A549 (cell line): ENCODE data around the gene HDHD3. TPM values are rescaled to one million over a fixed set of nuclear protein-coding genes. Genes with fewer than 3 reads are reported as not detected.
A peak's percentile ranks its signal among the peaks of the same experiment; 100 is the strongest.

ENCODE experiments used
- ATAC-seq, 2 experiments: fragments of 200-7000 bp in 1 of 2; fragments of >200 bp in 1 of 2; cut with Nextera tagmentation in 1 of 2; cut with Tn5 transposase in 1 of 2; 3 replicates each; pipeline versions ENCODE4 v1.8.0 to v1.9.1; 2018 to 2020; ENCODE audit warnings: mild to moderate bottlenecking in 1 of 2, moderate library complexity in 1 of 2
- CTCF ChIA-PET: fragments of 300-600 bp; sonication (Branson Sonifier 250); formaldehyde crosslinking; extraction: SDS; loops from one replicate; lab custom pipeline; 2021; ENCODE audit warnings: antibody characterized with exemption, inconsistent platforms; lab: Yijun Ruan, JAX
- POLR2A ChIA-PET: fragments of 350-600 bp; formaldehyde crosslinking; extraction: SDS; loops from one replicate; lab custom pipeline; 2021; ENCODE audit warnings: antibody characterized with exemption, inconsistent platforms; lab: Yijun Ruan, JAX
- DNase-seq, 2 experiments: peaks; one replicate each; pipeline versions ENCODE4 v3.0.0 to v3.0.0-alpha.2; 2011 to 2016; ENCODE audit warnings: low read depth in 1 of 2, low spot score in 1 of 2
- FAIRE-seq: peaks from 2 replicates; lab custom pipeline; 2011; peaks lifted over from hg19 to GRCh38; lab: Jason Lieb, UNC
- H3K27ac ChIP-seq, 2 experiments: fragments of >200 bp; sonication (Bioruptor Twin); formaldehyde crosslinking; 3 replicates each; pipeline ENCODE4 v1.5.1; 2016 to 2017
- H3K4me1 ChIP-seq: fragments of >200 bp; sonication (Bioruptor Twin); formaldehyde crosslinking; 3 replicates; pipeline ENCODE4 v1.6.1; 2016
- H3K4me2 ChIP-seq: fragments of >200 bp; sonication (Bioruptor Twin); formaldehyde crosslinking; 3 replicates; pipeline ENCODE4 v1.6.1; 2016
- H3K4me3 ChIP-seq: fragments of >200 bp; sonication (Bioruptor Twin); formaldehyde crosslinking; 3 replicates; pipeline ENCODE4 v1.5.1; 2016
- H3K9me3 ChIP-seq: fragments of >200 bp; sonication (Bioruptor Twin); formaldehyde crosslinking; 3 replicates; pipeline ENCODE4 v1.6.1; 2016
- CBX8 ChIP-seq: fragments of 200-600 bp; sonication (generic); IDR thresholded peaks from 2 replicates; pipeline ENCODE4 v1.6.1; 2016
- CEBPB ChIP-seq, 2 experiments: fragments of >200 bp in 1 of 2; sonication (Bioruptor Twin) in 1 of 2; formaldehyde crosslinking in 1 of 2; IDR thresholded peaks; 2 replicates each; pipeline ENCODE4 v1.6.1; 2012 to 2016
- CHD4 ChIP-seq: fragments of 200-600 bp; sonication (generic); IDR thresholded peaks from 2 replicates; pipeline ENCODE4 v1.6.1; 2016; ENCODE audit warnings: antibody characterized with exemption, mild to moderate bottlenecking, borderline replicate concordance
- GATA3 ChIP-seq: IDR thresholded peaks from 2 replicates; pipeline ENCODE4 v1.6.1; 2012; ENCODE audit warnings: borderline replicate concordance
- HOXB13 ChIP-seq: fragments of 250-450 bp; sonication (Bioruptor Pico); IDR thresholded peaks from 2 replicates; pipeline ENCODE4 v1.5.0; 2020; ENCODE audit warnings: low read depth, mild to moderate bottlenecking, moderate library complexity
- HOXB5 ChIP-seq: fragments of 250-450 bp; sonication (Bioruptor Pico); IDR thresholded peaks from 2 replicates; pipeline ENCODE4 v1.5.0; 2020; ENCODE audit warnings: mild to moderate bottlenecking, moderate library complexity
- JUN ChIP-seq, 2 experiments: fragments of >200 bp; sonication (Bioruptor Twin); formaldehyde crosslinking; IDR thresholded peaks; 2 replicates in 1 of 2; 3 replicates in 1 of 2; pipeline ENCODE4 v1.6.1; 2016 to 2017
- KDM5A ChIP-seq: fragments of 200-600 bp; sonication (generic); IDR thresholded peaks from 2 replicates; pipeline ENCODE4 v1.6.1; 2016; ENCODE audit warnings: antibody characterized with exemption, mild to moderate bottlenecking
- MAFK ChIP-seq: fragments of 450-650 bp; IDR thresholded peaks from 2 replicates; pipeline ENCODE4 v1.6.1; 2014; ENCODE audit not compliant: partially characterized antibody
- MYC ChIP-seq: IDR thresholded peaks from 2 replicates; pipeline ENCODE4 v1.6.1; 2012; ENCODE audit warnings: mild to moderate bottlenecking, inconsistent platforms, low read length, improper control_type of control experiment, borderline replicate concordance
- NFE2L2 ChIP-seq: fragments of 150-350 bp; conservative IDR thresholded peaks from 2 replicates; pipeline ENCODE4 v1.6.1; 2014; ENCODE audit warnings: low read length
- NR3C1 ChIP-seq: fragments of >200 bp; sonication (Bioruptor Twin); formaldehyde crosslinking; IDR thresholded peaks from 3 replicates; pipeline ENCODE4 v1.6.1; 2017
- POLR2A ChIP-seq: IDR thresholded peaks from 2 replicates; pipeline ENCODE4 v1.6.1; 2012; ENCODE audit warnings: mild to moderate bottlenecking, low read length
- RAD21 ChIP-seq, 2 experiments: fragments of >200 bp in 1 of 2; sonication (Bioruptor Twin) in 1 of 2; formaldehyde crosslinking in 1 of 2; IDR thresholded peaks in 1 of 2; conservative IDR thresholded peaks in 1 of 2; 2 replicates in 1 of 2; 3 replicates in 1 of 2; pipeline ENCODE4 v1.6.1; 2012 to 2018; ENCODE audit warnings: inconsistent platforms in 1 of 2
- RCOR1 ChIP-seq: fragments of 150-350 bp; IDR thresholded peaks from 2 replicates; pipeline ENCODE4 v1.6.1; 2014; ENCODE audit warnings: antibody characterized with exemption, low read length, low read depth
- RFX5 ChIP-seq: fragments of 450-650 bp; IDR thresholded peaks from 2 replicates; pipeline ENCODE4 v1.7.1; 2014; ENCODE audit warnings: antibody characterized with exemption, mild to moderate bottlenecking, moderate library complexity
- RNF2 ChIP-seq: fragments of 200-600 bp; sonication (generic); IDR thresholded peaks from 2 replicates; pipeline ENCODE4 v1.6.1; 2016; ENCODE audit warnings: low read depth, mild to moderate bottlenecking, antibody characterized with exemption, moderate library complexity, borderline replicate concordance
- TFCP2L1 ChIP-seq: fragments of 250-450 bp; sonication (Bioruptor Pico); IDR thresholded peaks from 2 replicates; pipeline ENCODE4 v1.5.0; 2021; ENCODE audit warnings: mild to moderate bottlenecking
- ZFP36 ChIP-seq: fragments of 450-650 bp; IDR thresholded peaks from 2 replicates; pipeline ENCODE4 v1.6.1; 2014; ENCODE audit warnings: borderline replicate concordance; ENCODE audit not compliant: partially characterized antibody
- whole genome bisulfite sequencing: methylation state at CpG from one replicate; pipeline ENCODE4 v1.1.6; 2017; ENCODE audit errors: missing lambda C conversion rate; 5-methylcytosine and 5-hydroxymethylcytosine counted together
- polyA plus RNA-seq, 4 experiments: library from polyadenylated mRNA; depleted of rRNA in 3 of 4; stranded (reverse); fragments of >200 nt; fragmentation: RNase III in 1 of 4; extraction: RNeasy Plus Mini Kit Qiagen cat#74134 plus additional on column Dnase treatment in 1 of 4; gene quantifications; 2 replicates in 3 of 4; 3 replicates in 1 of 4; pipeline ENCODE4 v1.2.3, GENCODE V29; 2011 to 2017
- TF ChIP-seq, protein P1 (sequence below): fragments of 450-650 bp; IDR thresholded peaks from 2 replicates; pipeline ENCODE4 v1.6.1; 2014; ENCODE audit warnings: antibody characterized with exemption
- TF ChIP-seq, protein P2 (sequence below): fragments of >200 bp; sonication (Bioruptor Twin); formaldehyde crosslinking; IDR thresholded peaks from 3 replicates; pipeline ENCODE4 v1.6.1; 2016
- TF ChIP-seq, protein P3 (sequence below): fragments of >200 bp; sonication (Bioruptor Twin); formaldehyde crosslinking; IDR thresholded peaks from 3 replicates; pipeline ENCODE4 v1.5.1; 2016
- TF ChIP-seq, protein P4 (sequence below): IDR thresholded peaks from 2 replicates; pipeline ENCODE4 v1.6.1; 2012
- TF ChIP-seq, protein P5 (sequence below): fragments of 200-600 bp; sonication (generic); IDR thresholded peaks from 2 replicates; pipeline ENCODE4 v1.6.1; 2016; ENCODE audit warnings: antibody characterized with exemption, mild to moderate bottlenecking, moderate library complexity
- TF ChIP-seq, protein P6 (sequence below): IDR thresholded peaks from 2 replicates; pipeline ENCODE4 v1.6.1; 2012
- TF ChIP-seq, protein P7 (sequence below): fragments of 250-450 bp; sonication (Bioruptor Pico); IDR thresholded peaks from 2 replicates; pipeline ENCODE4 v1.5.0; 2021; ENCODE audit warnings: mild to moderate bottlenecking, moderate library complexity, borderline replicate concordance

HDHD3 gene
- polyA plus RNA-seq, 2 of the 4 experiments (the other 2 are of a cell fraction), result 17.5 to 22.6 TPM

DNA sequence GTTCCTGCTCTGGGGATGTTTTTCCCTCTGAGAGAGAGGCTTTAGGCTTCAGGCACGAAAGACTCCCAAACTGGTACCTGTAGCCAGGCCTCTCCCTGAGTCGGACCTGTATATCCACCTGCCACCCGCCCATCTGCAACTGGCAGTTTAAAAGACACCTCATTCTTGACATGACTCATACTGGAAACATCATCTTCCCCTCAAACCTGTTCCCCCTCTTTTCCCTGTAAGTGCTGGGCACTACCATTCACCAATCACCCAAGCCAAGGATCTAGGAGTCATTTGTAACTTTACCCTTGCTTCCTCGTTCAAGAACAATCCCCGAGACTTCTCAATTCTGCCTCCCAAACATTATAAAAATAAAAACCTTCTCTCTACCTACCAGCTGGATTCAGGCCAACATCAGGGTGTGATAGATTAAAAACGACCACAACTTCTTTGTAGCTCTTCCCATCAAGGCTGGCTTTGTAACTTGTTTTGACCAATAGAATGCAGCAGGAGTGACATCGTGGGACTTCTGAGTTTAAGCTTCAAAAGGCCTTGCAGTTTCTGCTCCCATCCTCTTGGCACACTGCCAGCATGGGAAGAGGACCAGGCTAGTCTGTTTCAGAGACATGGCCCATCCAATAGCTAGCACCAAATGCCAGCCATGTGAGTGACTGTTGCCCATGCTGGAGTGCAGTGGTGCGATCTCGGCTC is 34.9 kb downstream of the HDHD3 start:
- POLR2A ChIA-PET, result no interaction called here

DNA sequence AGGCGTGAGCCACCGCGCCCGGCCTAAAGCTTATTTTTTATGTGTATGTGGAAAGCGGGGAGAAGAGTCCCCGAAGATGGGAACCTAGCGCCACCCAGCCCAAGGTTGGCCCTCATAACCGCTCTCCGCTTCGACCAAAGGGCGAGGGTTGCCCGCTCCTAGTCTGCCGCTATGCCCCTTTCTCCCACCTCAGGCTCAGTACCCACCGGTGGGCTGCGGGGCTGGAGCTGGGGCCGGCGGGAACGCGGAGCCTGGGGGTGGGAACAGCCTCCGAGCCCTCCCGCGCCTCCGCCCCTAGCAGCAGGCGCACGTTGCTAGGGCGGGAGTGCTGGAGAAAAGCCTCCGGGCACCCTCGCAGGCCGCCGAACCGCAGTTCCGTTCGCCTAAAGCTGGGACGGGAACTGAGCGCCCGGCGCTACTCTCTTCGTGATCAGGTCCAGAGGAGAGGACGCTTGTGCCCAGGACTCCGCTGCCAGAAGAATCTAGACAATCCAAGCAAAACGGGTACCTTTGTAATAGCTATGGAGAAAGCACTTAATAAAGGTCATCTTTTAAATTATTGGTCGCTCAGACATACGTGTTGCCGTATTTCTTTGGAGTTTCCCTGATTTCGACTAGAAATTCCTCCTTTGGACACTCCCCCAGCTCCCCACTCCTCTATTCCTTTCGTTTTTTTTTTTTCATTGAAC is 36.6 kb downstream of the HDHD3 start, which contains the start of gene WDR31:
WDR31 (minus strand) TSS at position 265 of the 689 bp plus-strand sequence. CDS start 8,253 bp downstream, outside the sequence.
- H3K4me2 ChIP-seq, result peak within 1 kb of the TSS; percentile 89
- 1% methylated on average over 18 of the region's 46 CpGs for WGBS
- H3K4me1 ChIP-seq, result 0 out of 3 replicates have a peak, but pooled peaks cover 4% of the 10 kb centered on the region
- no peaks in the 10 kb centered on the region for H3K9me3 ChIP-seq
- ChIA-PET POLR2A (interaction anchor here (0.5 to 1.8 kb wide), 13 partner anchors 10 to 336 kb away, joined by 3 to 29 read pairs (median 8); partner anchors contain the start of genes ALAD, BSPRY, C9orf43 and CDC26), CTCF (interaction anchor here (0.6 to 2.6 kb wide), 16 partner anchors 9 to 319 kb away, joined by 3 to 14 read pairs (median 4); partner anchors contain the start of genes ALAD, BSPRY and POLE3)
- FAIRE-seq (no peak), DNase-seq (peak; percentile 91 to 93), ATAC-seq (peak; percentile 99)
- peak within 1 kb of the TSS; percentile 51 for H3K4me3 ChIP-seq
- H3K27ac ChIP-seq, result peak within 1 kb of the TSS; percentile 69 to 91
- TF ChIP-seq, protein P1, sequence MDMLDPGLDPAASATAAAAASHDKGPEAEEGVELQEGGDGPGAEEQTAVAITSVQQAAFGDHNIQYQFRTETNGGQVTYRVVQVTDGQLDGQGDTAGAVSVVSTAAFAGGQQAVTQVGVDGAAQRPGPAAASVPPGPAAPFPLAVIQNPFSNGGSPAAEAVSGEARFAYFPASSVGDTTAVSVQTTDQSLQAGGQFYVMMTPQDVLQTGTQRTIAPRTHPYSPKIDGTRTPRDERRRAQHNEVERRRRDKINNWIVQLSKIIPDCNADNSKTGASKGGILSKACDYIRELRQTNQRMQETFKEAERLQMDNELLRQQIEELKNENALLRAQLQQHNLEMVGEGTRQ, result no peak
- TF ChIP-seq RNF2, result no peak
- peak; percentile 68 for TF ChIP-seq POLR2A
- TF ChIP-seq MAFK, result no peak
- TF ChIP-seq, protein P2, sequence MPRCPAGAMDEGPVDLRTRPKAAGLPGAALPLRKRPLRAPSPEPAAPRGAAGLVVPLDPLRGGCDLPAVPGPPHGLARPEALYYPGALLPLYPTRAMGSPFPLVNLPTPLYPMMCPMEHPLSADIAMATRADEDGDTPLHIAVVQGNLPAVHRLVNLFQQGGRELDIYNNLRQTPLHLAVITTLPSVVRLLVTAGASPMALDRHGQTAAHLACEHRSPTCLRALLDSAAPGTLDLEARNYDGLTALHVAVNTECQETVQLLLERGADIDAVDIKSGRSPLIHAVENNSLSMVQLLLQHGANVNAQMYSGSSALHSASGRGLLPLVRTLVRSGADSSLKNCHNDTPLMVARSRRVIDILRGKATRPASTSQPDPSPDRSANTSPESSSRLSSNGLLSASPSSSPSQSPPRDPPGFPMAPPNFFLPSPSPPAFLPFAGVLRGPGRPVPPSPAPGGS, result 0 out of 3 replicates have a peak, but pooled peaks have one; percentile 74
- no peak for TF ChIP-seq CEBPB (IDR thresholded peaks at IDR 0.05)
- no peak for TF ChIP-seq CBX8
- TF ChIP-seq, protein P3, sequence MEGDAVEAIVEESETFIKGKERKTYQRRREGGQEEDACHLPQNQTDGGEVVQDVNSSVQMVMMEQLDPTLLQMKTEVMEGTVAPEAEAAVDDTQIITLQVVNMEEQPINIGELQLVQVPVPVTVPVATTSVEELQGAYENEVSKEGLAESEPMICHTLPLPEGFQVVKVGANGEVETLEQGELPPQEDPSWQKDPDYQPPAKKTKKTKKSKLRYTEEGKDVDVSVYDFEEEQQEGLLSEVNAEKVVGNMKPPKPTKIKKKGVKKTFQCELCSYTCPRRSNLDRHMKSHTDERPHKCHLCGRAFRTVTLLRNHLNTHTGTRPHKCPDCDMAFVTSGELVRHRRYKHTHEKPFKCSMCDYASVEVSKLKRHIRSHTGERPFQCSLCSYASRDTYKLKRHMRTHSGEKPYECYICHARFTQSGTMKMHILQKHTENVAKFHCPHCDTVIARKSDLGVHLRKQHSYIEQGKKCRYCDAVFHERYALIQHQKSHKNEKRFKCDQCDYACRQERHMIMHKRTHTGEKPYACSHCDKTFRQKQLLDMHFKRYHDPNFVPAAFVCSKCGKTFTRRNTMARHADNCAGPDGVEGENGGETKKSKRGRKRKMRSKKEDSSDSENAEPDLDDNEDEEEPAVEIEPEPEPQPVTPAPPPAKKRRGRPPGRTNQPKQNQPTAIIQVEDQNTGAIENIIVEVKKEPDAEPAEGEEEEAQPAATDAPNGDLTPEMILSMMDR, result no peak
- TF ChIP-seq, protein P4, sequence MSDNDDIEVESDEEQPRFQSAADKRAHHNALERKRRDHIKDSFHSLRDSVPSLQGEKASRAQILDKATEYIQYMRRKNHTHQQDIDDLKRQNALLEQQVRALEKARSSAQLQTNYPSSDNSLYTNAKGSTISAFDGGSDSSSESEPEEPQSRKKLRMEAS, result peak; percentile 96
- no peak for TF ChIP-seq RCOR1
- peak; percentile 53 to 85; a peak in 4 of 5 replicates for TF ChIP-seq JUN (IDR thresholded peaks at IDR 0.05)
- no peak for TF ChIP-seq HOXB5 (CRISPR knock-in tag)
- peak; percentile 32 for TF ChIP-seq RFX5
- TF ChIP-seq MYC, result peak; percentile 88
- TF ChIP-seq GATA3, result 0 out of 2 replicates have a peak, but pooled peaks have one; percentile 44
- TF ChIP-seq, protein P5, sequence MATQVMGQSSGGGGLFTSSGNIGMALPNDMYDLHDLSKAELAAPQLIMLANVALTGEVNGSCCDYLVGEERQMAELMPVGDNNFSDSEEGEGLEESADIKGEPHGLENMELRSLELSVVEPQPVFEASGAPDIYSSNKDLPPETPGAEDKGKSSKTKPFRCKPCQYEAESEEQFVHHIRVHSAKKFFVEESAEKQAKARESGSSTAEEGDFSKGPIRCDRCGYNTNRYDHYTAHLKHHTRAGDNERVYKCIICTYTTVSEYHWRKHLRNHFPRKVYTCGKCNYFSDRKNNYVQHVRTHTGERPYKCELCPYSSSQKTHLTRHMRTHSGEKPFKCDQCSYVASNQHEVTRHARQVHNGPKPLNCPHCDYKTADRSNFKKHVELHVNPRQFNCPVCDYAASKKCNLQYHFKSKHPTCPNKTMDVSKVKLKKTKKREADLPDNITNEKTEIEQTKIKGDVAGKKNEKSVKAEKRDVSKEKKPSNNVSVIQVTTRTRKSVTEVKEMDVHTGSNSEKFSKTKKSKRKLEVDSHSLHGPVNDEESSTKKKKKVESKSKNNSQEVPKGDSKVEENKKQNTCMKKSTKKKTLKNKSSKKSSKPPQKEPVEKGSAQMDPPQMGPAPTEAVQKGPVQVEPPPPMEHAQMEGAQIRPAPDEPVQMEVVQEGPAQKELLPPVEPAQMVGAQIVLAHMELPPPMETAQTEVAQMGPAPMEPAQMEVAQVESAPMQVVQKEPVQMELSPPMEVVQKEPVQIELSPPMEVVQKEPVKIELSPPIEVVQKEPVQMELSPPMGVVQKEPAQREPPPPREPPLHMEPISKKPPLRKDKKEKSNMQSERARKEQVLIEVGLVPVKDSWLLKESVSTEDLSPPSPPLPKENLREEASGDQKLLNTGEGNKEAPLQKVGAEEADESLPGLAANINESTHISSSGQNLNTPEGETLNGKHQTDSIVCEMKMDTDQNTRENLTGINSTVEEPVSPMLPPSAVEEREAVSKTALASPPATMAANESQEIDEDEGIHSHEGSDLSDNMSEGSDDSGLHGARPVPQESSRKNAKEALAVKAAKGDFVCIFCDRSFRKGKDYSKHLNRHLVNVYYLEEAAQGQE, result no peak

More for the DNA sequence above, 34.9 kb downstream of the HDHD3 start:
- Histone ChIP-seq H3K4me3 (no peak overlapping the region), H3K27ac (no peak overlapping the region), H3K4me2 (no peak overlapping the region), H3K4me1 (0 out of 3 replicates have a peak, but pooled peaks cover 4% of the 10 kb centered on the region), H3K9me3 (no peaks in the 10 kb centered on the region)
- no peak for DNase-seq
- no peak for FAIRE-seq
- no peak for ATAC-seq
- TF ChIP-seq ZFP36, result no peak
- no peak for TF ChIP-seq RFX5
- TF ChIP-seq, protein P6, sequence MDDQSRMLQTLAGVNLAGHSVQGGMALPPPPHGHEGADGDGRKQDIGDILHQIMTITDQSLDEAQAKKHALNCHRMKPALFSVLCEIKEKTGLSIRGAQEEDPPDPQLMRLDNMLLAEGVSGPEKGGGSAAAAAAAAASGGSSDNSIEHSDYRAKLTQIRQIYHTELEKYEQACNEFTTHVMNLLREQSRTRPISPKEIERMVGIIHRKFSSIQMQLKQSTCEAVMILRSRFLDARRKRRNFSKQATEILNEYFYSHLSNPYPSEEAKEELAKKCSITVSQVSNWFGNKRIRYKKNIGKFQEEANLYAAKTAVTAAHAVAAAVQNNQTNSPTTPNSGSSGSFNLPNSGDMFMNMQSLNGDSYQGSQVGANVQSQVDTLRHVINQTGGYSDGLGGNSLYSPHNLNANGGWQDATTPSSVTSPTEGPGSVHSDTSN, result no peak
- no peak for TF ChIP-seq NFE2L2
- TF ChIP-seq CHD4, result no peak
- no peak for TF ChIP-seq RAD21 (conservative IDR thresholded peaks at IDR 0.05 in 1 of 2, IDR thresholded peaks at IDR 0.05 in 1 of 2)
- no peak for TF ChIP-seq MYC
- no peak for TF ChIP-seq HOXB5 (CRISPR knock-in tag)
- no peak for TF ChIP-seq HOXB13 (CRISPR knock-in tag)
- TF ChIP-seq, protein P7, sequence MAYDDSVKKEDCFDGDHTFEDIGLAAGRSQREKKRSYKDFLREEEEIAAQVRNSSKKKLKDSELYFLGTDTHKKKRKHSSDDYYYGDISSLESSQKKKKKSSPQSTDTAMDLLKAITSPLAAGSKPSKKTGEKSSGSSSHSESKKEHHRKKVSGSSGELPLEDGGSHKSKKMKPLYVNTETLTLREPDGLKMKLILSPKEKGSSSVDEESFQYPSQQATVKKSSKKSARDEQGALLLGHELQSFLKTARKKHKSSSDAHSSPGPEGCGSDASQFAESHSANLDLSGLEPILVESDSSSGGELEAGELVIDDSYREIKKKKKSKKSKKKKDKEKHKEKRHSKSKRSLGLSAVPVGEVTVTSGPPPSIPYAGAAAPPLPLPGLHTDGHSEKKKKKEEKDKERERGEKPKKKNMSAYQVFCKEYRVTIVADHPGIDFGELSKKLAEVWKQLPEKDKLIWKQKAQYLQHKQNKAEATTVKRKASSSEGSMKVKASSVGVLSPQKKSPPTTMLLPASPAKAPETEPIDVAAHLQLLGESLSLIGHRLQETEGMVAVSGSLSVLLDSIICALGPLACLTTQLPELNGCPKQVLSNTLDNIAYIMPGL (CRISPR knock-in tag), result no peak
- TF ChIP-seq TFCP2L1 (CRISPR knock-in tag), result no peak
- no peak for TF ChIP-seq NR3C1
- TF ChIP-seq KDM5A, result no peak
- TF ChIP-seq, all 56 proteins: peak for 0
- CTCF ChIA-PET, result interaction anchor here (1.5 to 2.6 kb wide), 2 partner anchors 60 to 68 kb away, joined by 3 to 14 read pairs; partner anchors contain the start of gene ALAD
- WGBS, result 76% methylated on average over 9 of the region's 9 CpGs
